ENCODE measurements around the gene KIF5A.

DNA sequence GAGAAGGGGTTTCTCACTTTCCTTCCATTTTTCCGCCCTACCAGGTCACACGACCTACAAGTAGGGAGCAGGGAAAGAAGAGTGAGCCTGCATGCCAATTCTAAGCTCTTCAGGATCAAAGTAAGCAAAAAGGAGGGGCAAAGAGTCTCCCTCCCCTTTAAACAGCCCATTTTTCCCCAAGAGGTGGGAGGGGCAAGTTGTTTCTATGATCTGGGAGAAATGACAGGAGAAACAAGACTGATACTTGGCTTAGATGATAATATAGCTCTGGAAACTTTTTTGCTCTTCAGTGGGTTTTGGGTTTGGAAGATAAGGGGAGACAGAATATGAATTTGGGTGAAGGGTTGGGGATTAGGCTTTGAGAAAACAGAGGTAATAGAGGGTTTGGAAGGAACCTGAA lies 56.6 kb downstream of the KIF5A start:
- TF ChIP-seq, protein P1, sequence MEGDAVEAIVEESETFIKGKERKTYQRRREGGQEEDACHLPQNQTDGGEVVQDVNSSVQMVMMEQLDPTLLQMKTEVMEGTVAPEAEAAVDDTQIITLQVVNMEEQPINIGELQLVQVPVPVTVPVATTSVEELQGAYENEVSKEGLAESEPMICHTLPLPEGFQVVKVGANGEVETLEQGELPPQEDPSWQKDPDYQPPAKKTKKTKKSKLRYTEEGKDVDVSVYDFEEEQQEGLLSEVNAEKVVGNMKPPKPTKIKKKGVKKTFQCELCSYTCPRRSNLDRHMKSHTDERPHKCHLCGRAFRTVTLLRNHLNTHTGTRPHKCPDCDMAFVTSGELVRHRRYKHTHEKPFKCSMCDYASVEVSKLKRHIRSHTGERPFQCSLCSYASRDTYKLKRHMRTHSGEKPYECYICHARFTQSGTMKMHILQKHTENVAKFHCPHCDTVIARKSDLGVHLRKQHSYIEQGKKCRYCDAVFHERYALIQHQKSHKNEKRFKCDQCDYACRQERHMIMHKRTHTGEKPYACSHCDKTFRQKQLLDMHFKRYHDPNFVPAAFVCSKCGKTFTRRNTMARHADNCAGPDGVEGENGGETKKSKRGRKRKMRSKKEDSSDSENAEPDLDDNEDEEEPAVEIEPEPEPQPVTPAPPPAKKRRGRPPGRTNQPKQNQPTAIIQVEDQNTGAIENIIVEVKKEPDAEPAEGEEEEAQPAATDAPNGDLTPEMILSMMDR (IDR thresholded peaks at IDR 0.05): no peak
- no peak for TF ChIP-seq EZH2 (IDR thresholded peaks at IDR 0.05; ENCODE audit: borderline replicate concordance, insufficient read depth, low read depth, low read length, poor library complexity, severe bottlenecking)
